ENCODE results near the gene GLYATL1.

Gene GLYATL1

GRCh38 chr11:58939277-58939676, at the start of gene GLYATL1:
Gene GLYATL1, plus strand, starts transcription at chr11:58939488. Its CDS starts 7,600 bp downstream, at chr11:58947088.
- H3K9me3 Mint-ChIP-seq (ENCODE audit: low read depth) = no peaks in the 10 kb centered on the region
- H3K36me3 Mint-ChIP-seq = no peaks in the 10 kb centered on the region
- peaks cover 8% of the 10 kb centered on the region for H3K27me3 Mint-ChIP-seq
- no peak within 1 kb of the TSS for H3K4me3 Mint-ChIP-seq
- no peaks in the 10 kb centered on the region for H3K4me1 Mint-ChIP-seq (ENCODE audit: low read depth)
- no peak within 1 kb of the TSS for H3K27ac Mint-ChIP-seq

- peaks cover 8% of the 10 kb centered on the region for H3K27me3 Mint-ChIP-seq
- H3K4me1 Mint-ChIP-seq (ENCODE audit: low read depth) = no peaks in the 10 kb centered on the region
- no peaks in the 10 kb centered on the region for H3K9me3 Mint-ChIP-seq (ENCODE audit: low read depth)
- H3K27ac Mint-ChIP-seq = no peak overlapping the region
- H3K36me3 Mint-ChIP-seq = no peaks in the 10 kb centered on the region
- no peak overlapping the region for H3K4me3 Mint-ChIP-seq
Observed at GRCh38 chr11:58893899-58894298, 45.4 kb upstream of the GLYATL1 start.

- Mint-ChIP-seq H3K27ac (no peak overlapping the region), H3K4me1 (ENCODE audit: low read depth) (no peaks in the 10 kb centered on the region), H3K27me3 (peaks cover 16% of the 10 kb centered on the region), H3K9me3 (ENCODE audit: low read depth) (no peaks in the 10 kb centered on the region), H3K4me3 (no peak overlapping the region), H3K36me3 (no peaks in the 10 kb centered on the region)
Observed at GRCh38 chr11:58898106-58898505, 41.2 kb upstream of the GLYATL1 start.

- Mint-ChIP-seq H3K4me1 (ENCODE audit: low read depth) (no peaks in the 10 kb centered on the region), H3K4me3 (no peak overlapping the region), H3K9me3 (ENCODE audit: low read depth) (no peaks in the 10 kb centered on the region), H3K27ac (no peak overlapping the region), H3K27me3 (peaks cover 27% of the 10 kb centered on the region), H3K36me3 (no peaks in the 10 kb centered on the region)
Observed at GRCh38 chr11:58900479-58901420, 38.5 kb upstream of the GLYATL1 start.

- no peak overlapping the region for H3K27ac Mint-ChIP-seq
- no peaks in the 10 kb centered on the region for H3K4me1 Mint-ChIP-seq (ENCODE audit: low read depth)
- no peak overlapping the region for H3K4me3 Mint-ChIP-seq
- no peaks in the 10 kb centered on the region for H3K36me3 Mint-ChIP-seq
- H3K9me3 Mint-ChIP-seq (ENCODE audit: low read depth) = no peaks in the 10 kb centered on the region
- peaks cover 38% of the 10 kb centered on the region for H3K27me3 Mint-ChIP-seq
Observed at GRCh38 chr11:58902881-58903280, 36.4 kb upstream of the GLYATL1 start.

- H3K9me3 Mint-ChIP-seq (ENCODE audit: low read depth) = no peaks in the 10 kb centered on the region
- no peak overlapping the region for H3K27ac Mint-ChIP-seq
- peaks cover 44% of the 10 kb centered on the region for H3K27me3 Mint-ChIP-seq
- H3K4me3 Mint-ChIP-seq = no peak overlapping the region
- H3K4me1 Mint-ChIP-seq (ENCODE audit: low read depth) = no peaks in the 10 kb centered on the region
- H3K36me3 Mint-ChIP-seq = no peaks in the 10 kb centered on the region
Observed at GRCh38 chr11:58905011-58905720, 34.1 kb upstream of the GLYATL1 start.

- H3K9me3 Mint-ChIP-seq (ENCODE audit: low read depth) = no peaks in the 10 kb centered on the region
- no peaks in the 10 kb centered on the region for H3K4me1 Mint-ChIP-seq (ENCODE audit: low read depth)
- peaks cover 46% of the 10 kb centered on the region for H3K27me3 Mint-ChIP-seq
- no peak overlapping the region for H3K27ac Mint-ChIP-seq
- H3K36me3 Mint-ChIP-seq = no peaks in the 10 kb centered on the region
- no peak overlapping the region for H3K4me3 Mint-ChIP-seq
Observed at GRCh38 chr11:58905721-58906547, 33.4 kb upstream of the GLYATL1 start.

GRCh38 chr11:58907780-58908179, 31.5 kb upstream of the GLYATL1 start:
- H3K9me3 Mint-ChIP-seq (ENCODE audit: low read depth) = no peaks in the 10 kb centered on the region
- no peak overlapping the region for H3K4me3 Mint-ChIP-seq
- no peaks in the 10 kb centered on the region for H3K4me1 Mint-ChIP-seq (ENCODE audit: low read depth)
- H3K27me3 Mint-ChIP-seq = peaks cover 38% of the 10 kb centered on the region
- H3K36me3 Mint-ChIP-seq = no peaks in the 10 kb centered on the region
- no peak overlapping the region for H3K27ac Mint-ChIP-seq

- Mint-ChIP-seq H3K4me3 (no peak overlapping the region), H3K9me3 (ENCODE audit: low read depth) (peaks cover 11% of the 10 kb centered on the region), H3K27me3 (peaks cover 19% of the 10 kb centered on the region), H3K27ac (no peak overlapping the region), H3K36me3 (no peaks in the 10 kb centered on the region), H3K4me1 (ENCODE audit: low read depth) (no peaks in the 10 kb centered on the region)
Observed at GRCh38 chr11:58912124-58912523, 27.2 kb upstream of the GLYATL1 start.

GRCh38 chr11:58913685-58914084, 25.6 kb upstream of the GLYATL1 start:
- peaks cover 23% of the 10 kb centered on the region for H3K9me3 Mint-ChIP-seq (ENCODE audit: low read depth)
- H3K4me3 Mint-ChIP-seq = no peak overlapping the region
- H3K4me1 Mint-ChIP-seq (ENCODE audit: low read depth) = no peaks in the 10 kb centered on the region
- H3K36me3 Mint-ChIP-seq = no peaks in the 10 kb centered on the region
- H3K27ac Mint-ChIP-seq = no peak overlapping the region
- H3K27me3 Mint-ChIP-seq = peaks cover 12% of the 10 kb centered on the region

GRCh38 chr11:58914821-58915543, 24.3 kb upstream of the GLYATL1 start:
- no peaks in the 10 kb centered on the region for H3K4me1 Mint-ChIP-seq (ENCODE audit: low read depth)
- H3K27ac Mint-ChIP-seq = no peak overlapping the region
- peaks cover 23% of the 10 kb centered on the region for H3K9me3 Mint-ChIP-seq (ENCODE audit: low read depth)
- no peaks in the 10 kb centered on the region for H3K36me3 Mint-ChIP-seq
- H3K4me3 Mint-ChIP-seq = no peak overlapping the region
- H3K27me3 Mint-ChIP-seq = peaks cover 7% of the 10 kb centered on the region

GRCh38 chr11:58916637-58917036, 22.7 kb upstream of the GLYATL1 start:
- Mint-ChIP-seq H3K4me3 (no peak overlapping the region), H3K4me1 (ENCODE audit: low read depth) (no peaks in the 10 kb centered on the region), H3K27ac (no peak overlapping the region), H3K27me3 (peaks cover 3% of the 10 kb centered on the region), H3K9me3 (ENCODE audit: low read depth) (peaks cover 23% of the 10 kb centered on the region), H3K36me3 (no peaks in the 10 kb centered on the region)

- Mint-ChIP-seq H3K4me3 (no peak overlapping the region), H3K9me3 (ENCODE audit: low read depth) (peaks cover 23% of the 10 kb centered on the region), H3K4me1 (ENCODE audit: low read depth) (no peaks in the 10 kb centered on the region), H3K27me3 (no peaks in the 10 kb centered on the region), H3K36me3 (no peaks in the 10 kb centered on the region), H3K27ac (no peak overlapping the region)
Observed at GRCh38 chr11:58917159-58917783, 22.0 kb upstream of the GLYATL1 start.

- no peak overlapping the region for H3K27ac Mint-ChIP-seq
- H3K4me1 Mint-ChIP-seq (ENCODE audit: low read depth) = peaks cover 5% of the 10 kb centered on the region
Observed at GRCh38 chr11:58919561-58919960, 19.7 kb upstream of the GLYATL1 start.

More at GRCh38 chr11:58919561-58919960, 19.7 kb upstream of the GLYATL1 start:
- Mint-ChIP-seq H3K4me3 (no peak overlapping the region), H3K9me3 (ENCODE audit: low read depth) (peaks cover 23% of the 10 kb centered on the region), H3K36me3 (no peaks in the 10 kb centered on the region), H3K27me3 (peaks cover 3% of the 10 kb centered on the region)

All from activated naive CD8-positive, alpha-beta T cell (primary cell).